HG03575 (cell line): ENCODE results near the gene CLK2.

Experiments used
- ATAC-seq: cut with Tn5 transposase; IDR thresholded peaks from one replicate; pipeline ENCODE4 v1.9.1; 2021; ENCODE audit not compliant: unreplicated experiment, insufficient number of reproducible peaks, low FRiP score; ENCODE audit errors: extremely low read depth

CLK2 gene

GRCh38 chr1:155272466-155273342, 600 bp downstream of the CLK2 start:
- ATAC-seq, result no peak

GRCh38 chr1:155269381-155269780, 3.9 kb downstream of the CLK2 start:
- no peak for ATAC-seq

- ATAC-seq, result no peak
Observed at GRCh38 chr1:155268630-155269029, 4.7 kb downstream of the CLK2 start.

- no peak for ATAC-seq
Observed at GRCh38 chr1:155267373-155267772, 5.9 kb downstream of the CLK2 start.

- no peak for ATAC-seq
Observed at GRCh38 chr1:155266553-155266952, 6.8 kb downstream of the CLK2 start.

GRCh38 chr1:155263067-155263466, 10.2 kb downstream of the CLK2 start:
- no peak for ATAC-seq

GRCh38 chr1:155261852-155262673, 11.2 kb downstream of the CLK2 start, which contains the start of gene SCAMP3:
SCAMP3 (minus strand) TSS chr1:155262360; CDS start chr1:155262151, 209 bp downstream.
- ATAC-seq, result peak; percentile 52

GRCh38 chr1:155261493-155261851, 11.8 kb downstream of the CLK2 start:
- no peak for ATAC-seq

GRCh38 chr1:155260276-155260675, 13.0 kb downstream of the CLK2 start:
- ATAC-seq, result no peak

GRCh38 chr1:155256058-155256852, 17.0 kb downstream of the CLK2 start:
- ATAC-seq, result no peak

- ATAC-seq, result no peak
Observed at GRCh38 chr1:155255243-155256007, 17.9 kb downstream of the CLK2 start, which contains the start of gene ENTREP3. ENTREP3 (minus strand) TSS chr1:155255483; CDS start chr1:155254877, 606 bp downstream.

- no peak for ATAC-seq
Observed at GRCh38 chr1:155254714-155255242, 18.5 kb downstream of the CLK2 start.

GRCh38 chr1:155254228-155254713, 19.0 kb downstream of the CLK2 start:
- no peak for ATAC-seq

GRCh38 chr1:155253797-155254196, 19.5 kb downstream of the CLK2 start:
- ATAC-seq, result no peak

- ATAC-seq, result no peak
Observed at GRCh38 chr1:155253208-155253607, 20.1 kb downstream of the CLK2 start.

GRCh38 chr1:155251566-155251965, 21.7 kb downstream of the CLK2 start:
- ATAC-seq, result no peak

- no peak for ATAC-seq
Observed at GRCh38 chr1:155250633-155251449, 22.5 kb downstream of the CLK2 start.
